Smooth muscle cell (in vitro differentiated cells): Measurements from ENCODE around the gene KANSL1. TPM values are rescaled to one million over a fixed set of nuclear protein-coding genes. Genes with fewer than 3 reads are reported as not detected.

Experiments used
- DNase-seq: peaks from one replicate; lab custom pipeline; 2025; ENCODE audit not compliant: unreplicated experiment; lab: John Stamatoyannopoulos, UW
- H2AFZ ChIP-seq: fragments of 200-600 bp; sonication (generic); 2 replicates; pipeline ENCODE4 v1.6.0; 2016; ENCODE audit warnings: antibody characterized with exemption, low read depth, mild to moderate bottlenecking
- H3F3A ChIP-seq: fragments of 200-600 bp; sonication (generic); 2 replicates; pipeline ENCODE4 v1.6.0; 2017; ENCODE audit warnings: antibody characterized with exemption, low read depth
- H3K27ac ChIP-seq: fragments of 200-600 bp; sonication (generic); 2 replicates; pipeline ENCODE4 v1.5.1; 2016; ENCODE audit warnings: low read depth, mild to moderate bottlenecking
- H3K27me3 ChIP-seq: fragments of 200-600 bp; sonication (generic); 2 replicates; pipeline ENCODE4 v1.6.1; 2016; ENCODE audit warnings: low read depth, mild to moderate bottlenecking
- H3K36me3 ChIP-seq: fragments of 200-600 bp; sonication (generic); 2 replicates; pipeline ENCODE4 v1.5.1; 2016; ENCODE audit warnings: low read depth
- H3K4me1 ChIP-seq: fragments of 200-600 bp; sonication (generic); 2 replicates; pipeline ENCODE4 v1.5.1; 2016; ENCODE audit warnings: low read depth
- H3K4me2 ChIP-seq: fragments of 200-600 bp; sonication (generic); 2 replicates; pipeline ENCODE4 v1.6.0; 2016; ENCODE audit warnings: mild to moderate bottlenecking
- H3K4me3 ChIP-seq: fragments of 200-600 bp; sonication (generic); 2 replicates; pipeline ENCODE4 v1.5.1; 2016; ENCODE audit warnings: mild to moderate bottlenecking
- H3K79me2 ChIP-seq: fragments of 200-600 bp; sonication (generic); 2 replicates; pipeline ENCODE4 v1.6.0; 2016; ENCODE audit warnings: low read depth, mild to moderate bottlenecking
- H3K9ac ChIP-seq: fragments of 200-600 bp; sonication (generic); 2 replicates; pipeline ENCODE4 v1.6.0; 2016; ENCODE audit warnings: low read depth
- H3K9me3 ChIP-seq: fragments of 200-600 bp; sonication (generic); replicated peaks from 2 replicates; pipeline ENCODE4 v1.5.1; 2016; ENCODE audit warnings: low read depth
- H4K20me1 ChIP-seq: fragments of 200-600 bp; sonication (generic); 2 replicates; pipeline ENCODE4 v1.6.0; 2016; ENCODE audit warnings: low read depth
- WGBS: methylation state at CpG from one replicate; pipeline ENCODE4 v1.1.7; 2016; ENCODE audit warnings: low lambda C conversion rate; 5-methylcytosine and 5-hydroxymethylcytosine counted together
- polyA plus RNA-seq: library from polyadenylated mRNA; unstranded; fragments of >200 nt; fragmentation: Nextera tagmentation; extraction: Ambion mirVana; gene quantifications from 2 replicates; pipeline ENCODE4 v1.2.1, GENCODE V29; 2016
- total RNA-seq: library from RNA; depleted of rRNA; stranded (reverse); fragments of >200 nt; gene quantifications from 2 replicates; pipeline ENCODE4 v1.2.3, GENCODE V29; 2014
- TF ChIP-seq, protein P1 (sequence below): fragments of 200-600 bp; sonication (generic); IDR thresholded peaks from 2 replicates; pipeline ENCODE4 v1.5.1; 2017; ENCODE audit warnings: borderline replicate concordance, mild to moderate bottlenecking, antibody characterized with exemption; ENCODE audit not compliant: insufficient read depth, poor library complexity, severe bottlenecking

Gene KANSL1
- total and polyA plus RNA-seq, 2 experiments from 2014 or later: 16.9 to 69.7 TPM

DNA sequence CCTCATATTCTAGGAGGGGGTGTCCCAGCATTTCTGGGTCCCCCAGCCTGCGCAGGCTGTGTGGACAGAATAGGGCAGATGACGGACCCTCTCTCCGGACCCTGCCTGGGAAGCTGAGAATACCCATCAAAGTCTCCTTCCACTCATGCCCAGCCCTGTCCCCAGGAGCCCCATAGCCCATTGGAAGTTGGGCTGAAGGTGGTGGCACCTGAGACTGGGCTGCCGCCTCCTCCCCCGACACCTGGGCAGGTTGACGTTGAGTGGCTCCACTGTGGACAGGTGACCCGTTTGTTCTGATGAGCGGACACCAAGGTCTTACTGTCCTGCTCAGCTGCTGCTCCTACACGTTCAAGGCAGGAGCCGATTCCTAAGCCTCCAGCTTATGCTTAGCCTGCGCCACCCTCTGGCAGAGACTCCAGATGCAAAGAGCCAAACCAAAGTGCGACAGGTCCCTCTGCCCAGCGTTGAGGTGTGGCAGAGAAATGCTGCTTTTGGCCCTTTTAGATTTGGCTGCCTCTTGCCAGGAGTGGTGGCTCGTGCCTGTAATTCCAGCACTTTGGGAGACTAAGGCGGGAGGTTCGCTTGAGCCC, 182.5 kb downstream of the KANSL1 start:
- H3K79me2 ChIP-seq: no peaks in the 10 kb centered on the region
- no peak overlapping the region for H3K27ac ChIP-seq
- H3K36me3 ChIP-seq: no peaks in the 10 kb centered on the region
- H2AFZ ChIP-seq: no peak overlapping the region
- H3K9me3 ChIP-seq: no peaks in the 10 kb centered on the region
- H3K9ac ChIP-seq: no peak overlapping the region
- H3K27me3 ChIP-seq: no peaks in the 10 kb centered on the region
- 85% methylated on average over 16 of the region's 16 CpGs for WGBS
- H3F3A ChIP-seq: no peaks in the 10 kb centered on the region
- no peaks in the 10 kb centered on the region for H4K20me1 ChIP-seq
- no peak overlapping the region for H3K4me3 ChIP-seq
- TF ChIP-seq, protein P1, sequence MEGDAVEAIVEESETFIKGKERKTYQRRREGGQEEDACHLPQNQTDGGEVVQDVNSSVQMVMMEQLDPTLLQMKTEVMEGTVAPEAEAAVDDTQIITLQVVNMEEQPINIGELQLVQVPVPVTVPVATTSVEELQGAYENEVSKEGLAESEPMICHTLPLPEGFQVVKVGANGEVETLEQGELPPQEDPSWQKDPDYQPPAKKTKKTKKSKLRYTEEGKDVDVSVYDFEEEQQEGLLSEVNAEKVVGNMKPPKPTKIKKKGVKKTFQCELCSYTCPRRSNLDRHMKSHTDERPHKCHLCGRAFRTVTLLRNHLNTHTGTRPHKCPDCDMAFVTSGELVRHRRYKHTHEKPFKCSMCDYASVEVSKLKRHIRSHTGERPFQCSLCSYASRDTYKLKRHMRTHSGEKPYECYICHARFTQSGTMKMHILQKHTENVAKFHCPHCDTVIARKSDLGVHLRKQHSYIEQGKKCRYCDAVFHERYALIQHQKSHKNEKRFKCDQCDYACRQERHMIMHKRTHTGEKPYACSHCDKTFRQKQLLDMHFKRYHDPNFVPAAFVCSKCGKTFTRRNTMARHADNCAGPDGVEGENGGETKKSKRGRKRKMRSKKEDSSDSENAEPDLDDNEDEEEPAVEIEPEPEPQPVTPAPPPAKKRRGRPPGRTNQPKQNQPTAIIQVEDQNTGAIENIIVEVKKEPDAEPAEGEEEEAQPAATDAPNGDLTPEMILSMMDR: no peak
- no peaks in the 10 kb centered on the region for H3K4me1 ChIP-seq
- DNase-seq: no peak
- H3K4me2 ChIP-seq: no peak overlapping the region

DNA sequence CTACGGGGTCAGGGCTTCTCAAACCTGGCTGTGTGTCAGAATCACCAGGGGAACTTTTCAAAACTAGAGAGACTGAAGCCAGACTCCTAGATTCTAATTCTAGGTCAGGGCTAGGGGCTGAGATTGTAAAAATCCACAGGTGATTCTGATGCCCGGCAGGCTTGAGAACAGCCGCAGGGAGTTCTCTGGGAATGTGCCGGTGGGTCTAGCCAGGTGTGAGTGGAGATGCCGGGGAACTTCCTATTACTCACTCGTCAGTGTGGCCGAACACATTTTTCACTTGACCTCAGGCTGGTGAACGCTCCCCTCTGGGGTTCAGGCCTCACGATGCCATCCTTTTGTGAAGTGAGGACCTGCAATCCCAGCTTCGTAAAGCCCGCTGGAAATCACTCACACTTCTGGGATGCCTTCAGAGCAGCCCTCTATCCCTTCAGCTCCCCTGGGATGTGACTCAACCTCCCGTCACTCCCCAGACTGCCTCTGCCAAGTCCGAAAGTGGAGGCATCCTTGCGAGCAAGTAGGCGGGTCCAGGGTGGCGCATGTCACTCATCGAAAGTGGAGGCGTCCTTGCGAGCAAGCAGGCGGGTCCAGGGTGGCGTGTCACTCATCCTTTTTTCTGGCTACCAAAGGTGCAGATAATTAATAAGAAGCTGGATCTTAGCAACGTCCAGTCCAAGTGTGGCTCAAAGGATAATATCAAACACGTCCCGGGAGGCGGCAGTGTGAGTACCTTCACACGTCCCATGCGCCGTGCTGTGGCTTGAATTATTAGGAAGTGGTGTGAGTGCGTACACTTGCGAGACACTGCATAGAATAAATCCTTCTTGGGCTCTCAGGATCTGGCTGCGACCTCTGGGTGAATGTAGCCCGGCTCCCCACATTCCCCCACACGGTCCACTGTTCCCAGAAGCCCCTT, 183.3 kb downstream of the KANSL1 start:
- Histone ChIP-seq H3K27ac (no peak overlapping the region), H3K4me1 (no peaks in the 10 kb centered on the region), H3F3A (no peaks in the 10 kb centered on the region), H3K4me2 (no peak overlapping the region), H4K20me1 (no peaks in the 10 kb centered on the region), H3K79me2 (no peaks in the 10 kb centered on the region), H3K4me3 (no peak overlapping the region), H3K9me3 (no peaks in the 10 kb centered on the region), H3K36me3 (no peaks in the 10 kb centered on the region), H3K9ac (no peak overlapping the region), H2AFZ (no peak overlapping the region), H3K27me3 (no peaks in the 10 kb centered on the region)
- TF ChIP-seq, protein P1: no peak
- DNase-seq: no peak
- WGBS: 91% methylated on average over 33 of the region's 33 CpGs

DNA sequence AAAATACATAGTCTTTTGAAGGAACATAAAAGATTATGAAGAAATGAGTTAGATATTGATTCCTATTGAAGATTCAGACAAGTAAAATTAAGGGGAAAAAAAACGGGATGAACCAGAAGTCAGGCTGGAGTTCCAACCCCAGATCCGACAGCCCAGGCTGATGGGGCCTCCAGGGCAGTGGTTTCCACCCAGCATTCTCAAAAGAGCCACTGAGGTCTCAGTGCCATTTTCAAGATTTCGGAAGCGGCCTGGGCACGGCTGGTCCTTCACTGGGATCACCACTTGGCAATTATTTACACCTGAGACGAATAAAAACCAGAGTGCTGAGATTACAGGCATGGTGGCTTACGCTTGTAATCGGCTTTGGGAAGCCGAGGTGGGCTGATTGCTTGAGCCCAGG, 184.6 kb downstream of the KANSL1 start:
- 92% methylated on average over 9 of the region's 9 CpGs for WGBS
- H2AFZ ChIP-seq: no peak overlapping the region
- TF ChIP-seq, protein P1: no peak

More for the DNA sequence above, 184.6 kb downstream of the KANSL1 start:
- Histone ChIP-seq H3K36me3 (no peaks in the 10 kb centered on the region), H3K4me3 (no peak overlapping the region), H3K79me2 (no peaks in the 10 kb centered on the region), H4K20me1 (no peaks in the 10 kb centered on the region), H3F3A (no peaks in the 10 kb centered on the region), H3K9me3 (no peaks in the 10 kb centered on the region), H3K4me1 (no peaks in the 10 kb centered on the region), H3K4me2 (no peak overlapping the region), H3K27ac (no peak overlapping the region), H3K27me3 (no peaks in the 10 kb centered on the region), H3K9ac (no peak overlapping the region)
- no peak for DNase-seq
